Cerebellar cortex (tissue), 1 donor: ENCODE results near the gene POU2AF1.
"Not testable (repeated sequence)": the region's sequence is repeated elsewhere in the genome, so short reads cannot be mapped to it uniquely, and the experiment has no call there.

Source experiments
- DNase-seq: peaks from one replicate; pipeline ENCODE4 v3.0.0-alpha.2; 2015; ENCODE audit warnings: low spot score

POU2AF1 gene

GRCh38 chr11:111409915-111410314 is 30.8 kb upstream of the POU2AF1 start:
- DNase-seq: no peak

- no peak for DNase-seq
Observed at GRCh38 chr11:111408789-111409727, 30.0 kb upstream of the POU2AF1 start.

GRCh38 chr11:111407652-111408051 is 28.6 kb upstream of the POU2AF1 start:
- DNase-seq: no peak

- no peak for DNase-seq
Observed at GRCh38 chr11:111406589-111406988, 27.5 kb upstream of the POU2AF1 start.

- DNase-seq: no peak
Observed at GRCh38 chr11:111406091-111406490, 27.0 kb upstream of the POU2AF1 start.

- no peak for DNase-seq
Observed at GRCh38 chr11:111405551-111405950, 26.5 kb upstream of the POU2AF1 start.

GRCh38 chr11:111403051-111403726 is 24.1 kb upstream of the POU2AF1 start:
- peak; percentile 84 for DNase-seq

- peak; percentile 61 for DNase-seq
Observed at GRCh38 chr11:111402411-111402810, 23.3 kb upstream of the POU2AF1 start.

GRCh38 chr11:111401957-111402356 is 22.9 kb upstream of the POU2AF1 start:
- not testable (repeated sequence) for DNase-seq

GRCh38 chr11:111400595-111400994 is 21.5 kb upstream of the POU2AF1 start:
- DNase-seq: no peak

GRCh38 chr11:111399187-111400031 is 20.3 kb upstream of the POU2AF1 start:
- no peak for DNase-seq

- no peak for DNase-seq
Observed at GRCh38 chr11:111397034-111397433, 18.0 kb upstream of the POU2AF1 start.

- DNase-seq: no peak
Observed at GRCh38 chr11:111395749-111396148, 16.7 kb upstream of the POU2AF1 start.

GRCh38 chr11:111395081-111395480 is 16.0 kb upstream of the POU2AF1 start:
- no peak for DNase-seq

- DNase-seq: not testable (repeated sequence)
Observed at GRCh38 chr11:111394147-111394546, 15.1 kb upstream of the POU2AF1 start.

- no peak for DNase-seq
Observed at GRCh38 chr11:111393585-111393984, 14.5 kb upstream of the POU2AF1 start.

- no peak for DNase-seq
Observed at GRCh38 chr11:111393096-111393495, 14.0 kb upstream of the POU2AF1 start.

- no peak for DNase-seq
Observed at GRCh38 chr11:111392552-111392951, 13.5 kb upstream of the POU2AF1 start.

- no peak for DNase-seq
Observed at GRCh38 chr11:111391328-111392124, 12.5 kb upstream of the POU2AF1 start.

- DNase-seq: no peak
Observed at GRCh38 chr11:111388842-111389241, 9.8 kb upstream of the POU2AF1 start.

GRCh38 chr11:111388420-111388819 is 9.3 kb upstream of the POU2AF1 start:
- DNase-seq: no peak
